ENCODE data around the gene ZSCAN1. TPM values are rescaled to one million over a fixed set of nuclear protein-coding genes. Genes with fewer than 3 reads are reported as not detected.

Gene ZSCAN1
- total RNA-seq, 4 donors from 2014 or later, result 0.23 TPM; not detected in 3

DNA sequence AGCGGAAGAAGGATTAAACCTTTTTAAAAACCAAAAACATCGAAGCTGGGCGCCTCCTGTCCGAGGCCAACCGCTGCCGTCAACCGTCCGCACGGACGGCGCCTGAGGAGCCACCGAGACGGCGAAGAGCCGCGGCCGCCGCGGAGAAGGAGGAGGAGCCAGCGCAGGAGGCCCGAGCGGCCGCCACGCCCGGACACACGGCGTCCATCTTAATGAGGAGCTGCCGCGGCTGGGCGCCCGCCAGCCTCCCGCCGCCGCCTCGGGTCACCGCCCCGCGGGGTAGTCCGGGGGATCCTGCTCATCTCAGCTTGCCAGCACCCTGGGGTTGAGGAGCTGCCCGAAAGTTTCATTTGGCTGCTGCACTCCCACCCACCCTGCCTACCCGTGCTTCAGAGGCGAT lies 10.6 kb downstream of the ZSCAN1 start:
- 62 to 74% methylated on average over 41 to 42 of the region's 42 CpGs for whole genome bisulfite sequencing, 2 donors
- DNase-seq (ENCODE audit: low spot score in 2 of 2), result no peak
- TF ChIP-seq, protein P1, sequence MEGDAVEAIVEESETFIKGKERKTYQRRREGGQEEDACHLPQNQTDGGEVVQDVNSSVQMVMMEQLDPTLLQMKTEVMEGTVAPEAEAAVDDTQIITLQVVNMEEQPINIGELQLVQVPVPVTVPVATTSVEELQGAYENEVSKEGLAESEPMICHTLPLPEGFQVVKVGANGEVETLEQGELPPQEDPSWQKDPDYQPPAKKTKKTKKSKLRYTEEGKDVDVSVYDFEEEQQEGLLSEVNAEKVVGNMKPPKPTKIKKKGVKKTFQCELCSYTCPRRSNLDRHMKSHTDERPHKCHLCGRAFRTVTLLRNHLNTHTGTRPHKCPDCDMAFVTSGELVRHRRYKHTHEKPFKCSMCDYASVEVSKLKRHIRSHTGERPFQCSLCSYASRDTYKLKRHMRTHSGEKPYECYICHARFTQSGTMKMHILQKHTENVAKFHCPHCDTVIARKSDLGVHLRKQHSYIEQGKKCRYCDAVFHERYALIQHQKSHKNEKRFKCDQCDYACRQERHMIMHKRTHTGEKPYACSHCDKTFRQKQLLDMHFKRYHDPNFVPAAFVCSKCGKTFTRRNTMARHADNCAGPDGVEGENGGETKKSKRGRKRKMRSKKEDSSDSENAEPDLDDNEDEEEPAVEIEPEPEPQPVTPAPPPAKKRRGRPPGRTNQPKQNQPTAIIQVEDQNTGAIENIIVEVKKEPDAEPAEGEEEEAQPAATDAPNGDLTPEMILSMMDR (IDR thresholded peaks at IDR 0.05), result no peak
- TF ChIP-seq POLR2A (IDR thresholded peaks at IDR 0.05), result no peak
- H3K4me3 ChIP-seq (ENCODE audit: low read depth, poor library complexity, severe bottlenecking), result no peak overlapping the region
- intact Hi-C loops (cut with DNase I; ENCODE audit: low total_unique reads), result no loop called here

DNA sequence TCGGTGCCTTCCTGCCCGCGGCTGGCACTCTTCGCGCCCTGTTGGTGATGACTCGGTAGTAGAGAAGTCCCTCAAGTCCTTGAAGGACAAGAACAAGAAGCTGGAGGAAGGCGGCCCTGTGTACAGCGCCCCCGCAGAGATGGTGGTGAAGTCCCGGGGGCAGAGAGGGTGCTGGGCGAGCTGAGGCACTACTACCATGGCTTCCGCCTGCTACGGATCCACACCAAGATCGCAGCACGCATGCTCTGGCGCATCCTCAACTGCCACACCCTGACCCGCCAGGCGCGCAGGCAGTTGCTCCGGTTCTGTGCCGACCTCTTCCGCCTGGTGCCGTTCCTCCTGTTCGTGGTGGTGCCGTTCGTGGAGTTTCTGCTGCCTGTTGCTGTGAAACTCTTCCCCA lies 11.1 kb downstream of the ZSCAN1 start:
- no peak overlapping the region for H3K4me3 ChIP-seq (ENCODE audit: low read depth, poor library complexity, severe bottlenecking)
- TF ChIP-seq, protein P1 (IDR thresholded peaks at IDR 0.05), result no peak
- TF ChIP-seq POLR2A (IDR thresholded peaks at IDR 0.05), result no peak
- intact Hi-C loops (cut with DNase I; ENCODE audit: low total_unique reads), result no loop called here
- 93 to 95% methylated on average over 26 of the region's 26 CpGs for WGBS, 2 donors
- no peak for DNase-seq (ENCODE audit: low spot score in 2 of 2)

DNA sequence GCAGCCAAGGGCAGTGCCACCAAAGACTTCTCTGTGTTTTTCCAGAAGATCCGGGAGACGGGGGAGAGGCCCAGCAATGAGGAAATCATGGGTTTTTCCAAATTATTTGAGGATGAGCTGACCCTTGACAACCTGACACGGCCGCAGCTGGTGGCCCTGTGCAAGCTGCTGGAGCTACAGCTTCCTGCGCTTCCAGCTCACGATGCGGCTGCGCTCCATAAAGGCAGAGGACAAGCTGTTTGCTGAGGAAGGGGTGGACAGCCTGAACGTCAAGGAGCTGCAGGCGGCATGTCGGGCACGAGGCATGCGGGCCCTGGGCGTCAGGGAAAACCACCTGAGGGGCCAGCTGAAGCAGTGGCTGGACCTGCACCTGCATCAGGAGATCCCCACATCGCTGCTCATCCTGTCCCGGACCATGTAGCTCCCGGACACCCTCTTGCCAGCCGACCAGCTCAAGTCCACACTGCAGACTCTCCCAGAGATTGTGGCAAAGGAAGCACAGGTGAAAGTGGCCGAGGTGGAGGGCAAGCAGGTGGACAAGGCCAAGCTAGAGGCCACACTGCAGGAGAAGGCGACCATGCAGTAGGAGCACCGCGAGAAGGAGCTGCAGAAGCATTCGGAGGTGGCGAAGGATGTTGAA lies 11.7 kb downstream of the ZSCAN1 start:
- TF ChIP-seq, protein P1 (IDR thresholded peaks at IDR 0.05), result no peak
- TF ChIP-seq POLR2A (IDR thresholded peaks at IDR 0.05), result no peak
- intact Hi-C loops (cut with DNase I; ENCODE audit: low total_unique reads), result no loop called here
- WGBS, 2 donors, result 97% methylated on average over 20 to 23 of the region's 24 CpGs
- DNase-seq (ENCODE audit: low spot score in 2 of 2), result no peak
- no peak overlapping the region for H3K4me3 ChIP-seq (ENCODE audit: low read depth, poor library complexity, severe bottlenecking)

DNA sequence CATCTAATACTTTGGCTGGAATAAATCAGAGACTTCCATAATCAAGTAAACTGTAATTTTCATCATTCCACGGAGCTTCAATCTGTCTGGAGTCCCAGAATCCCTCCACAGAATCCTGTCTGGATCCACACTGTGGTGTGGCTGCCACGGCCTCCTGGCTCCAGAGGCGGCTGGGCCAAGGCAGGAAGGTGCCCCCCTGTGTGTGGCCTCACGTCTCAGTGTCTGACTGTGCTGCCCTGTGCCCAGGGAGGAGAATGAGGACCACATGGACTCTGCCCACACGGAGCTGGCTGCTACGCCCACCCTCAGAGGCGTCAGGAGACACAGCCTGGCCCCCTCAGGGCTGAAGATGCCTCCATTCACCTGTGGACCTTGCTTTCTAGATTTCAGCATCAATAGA lies 13.0 kb downstream of the ZSCAN1 start:
- no peak for DNase-seq (ENCODE audit: low spot score in 2 of 2)
- intact Hi-C loops (cut with DNase I; ENCODE audit: low total_unique reads), result no loop called here
- no peak overlapping the region for H3K4me3 ChIP-seq (ENCODE audit: low read depth, poor library complexity, severe bottlenecking)
- 84 to 87% methylated on average over 7 of the region's 7 CpGs for WGBS, 2 donors
- TF ChIP-seq, protein P1 (IDR thresholded peaks at IDR 0.05), result no peak
- TF ChIP-seq POLR2A (IDR thresholded peaks at IDR 0.05), result no peak

DNA sequence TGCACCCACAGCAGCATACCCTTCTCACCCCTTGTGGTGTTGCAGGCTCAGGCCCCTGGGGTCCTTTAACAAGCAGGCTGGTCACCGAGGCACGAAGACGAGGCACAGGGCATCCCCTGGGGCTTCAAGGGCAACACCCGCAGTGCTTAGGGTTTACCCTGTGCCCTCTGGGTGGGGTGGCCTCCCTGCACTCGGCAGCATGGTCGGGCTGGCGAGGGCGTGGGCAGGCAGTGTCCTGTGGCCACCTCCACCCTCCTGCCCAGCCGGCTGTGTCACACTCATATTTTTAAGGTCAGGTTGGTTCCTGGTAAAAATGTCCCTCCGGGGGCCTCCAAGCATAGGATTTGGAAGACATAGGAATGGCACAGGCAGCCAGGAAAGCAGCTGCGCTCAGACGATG lies 13.8 kb downstream of the ZSCAN1 start:
- WGBS, 2 donors, result 96 to 99% methylated on average over 7 to 11 of the region's 12 CpGs
- DNase-seq (ENCODE audit: low spot score in 2 of 2), result no peak
- TF ChIP-seq, protein P1 (IDR thresholded peaks at IDR 0.05), result no peak
- TF ChIP-seq POLR2A (IDR thresholded peaks at IDR 0.05), result no peak
- H3K4me3 ChIP-seq (ENCODE audit: low read depth, poor library complexity, severe bottlenecking), result no peak overlapping the region
- intact Hi-C loops (cut with DNase I; ENCODE audit: low total_unique reads), result no loop called here

DNA sequence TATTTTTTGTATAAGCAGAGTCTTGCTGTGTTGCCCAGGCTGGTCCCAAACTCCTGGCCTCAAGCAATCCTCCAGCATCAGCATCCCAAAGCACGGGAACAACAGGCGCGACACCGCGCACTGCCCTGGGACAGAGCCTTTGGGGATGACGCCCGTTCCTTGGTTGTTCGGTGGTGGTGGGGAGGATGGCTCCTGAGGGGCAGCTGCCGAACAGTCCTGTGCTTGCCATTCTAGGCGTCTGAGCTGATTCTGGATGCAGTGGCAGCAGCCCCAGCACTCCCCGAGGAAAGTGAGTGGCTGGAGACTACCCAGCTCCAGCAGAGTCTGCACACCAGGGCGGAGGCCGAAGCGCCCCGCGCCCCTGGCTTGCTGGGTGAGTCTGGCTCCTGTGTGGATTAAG lies 18.4 kb downstream of the ZSCAN1 start:
- intact Hi-C loops (cut with DNase I; ENCODE audit: low total_unique reads), result no loop called here

More for the DNA sequence above, 18.4 kb downstream of the ZSCAN1 start:
- no peak for TF ChIP-seq POLR2A (IDR thresholded peaks at IDR 0.05)
- TF ChIP-seq, protein P1 (IDR thresholded peaks at IDR 0.05), result no peak
- no peak for DNase-seq (ENCODE audit: low spot score in 2 of 2)
- no peak overlapping the region for H3K4me3 ChIP-seq (ENCODE audit: low read depth, poor library complexity, severe bottlenecking)
- WGBS, 2 donors, result 97 to 99% methylated on average over 16 of the region's 16 CpGs
